ENCODE measurements around the gene CAMK2D.
A peak's percentile ranks its signal among the peaks of the same experiment; 100 is the strongest.

Gene CAMK2D

DNA sequence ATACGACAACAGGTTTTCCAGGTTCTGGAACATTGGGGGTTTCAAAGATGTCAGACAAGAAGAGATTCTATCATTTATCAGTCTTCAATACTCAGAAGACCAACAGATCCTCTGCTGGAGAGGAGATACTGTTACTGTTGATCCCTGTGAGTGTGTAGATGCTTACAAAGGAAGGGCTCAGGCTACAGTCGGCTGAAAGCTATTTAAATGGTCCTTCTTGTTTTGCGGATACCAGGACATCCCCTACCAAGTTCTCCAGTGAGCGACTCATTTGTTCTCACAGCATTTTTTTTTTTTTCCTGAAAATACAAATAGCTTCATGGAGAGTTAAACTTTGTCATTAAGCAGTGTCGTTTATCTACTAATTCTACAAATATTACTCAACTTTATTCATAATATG is 201.6 kb downstream of the CAMK2D start:
- DNase-seq, result no peak

DNA sequence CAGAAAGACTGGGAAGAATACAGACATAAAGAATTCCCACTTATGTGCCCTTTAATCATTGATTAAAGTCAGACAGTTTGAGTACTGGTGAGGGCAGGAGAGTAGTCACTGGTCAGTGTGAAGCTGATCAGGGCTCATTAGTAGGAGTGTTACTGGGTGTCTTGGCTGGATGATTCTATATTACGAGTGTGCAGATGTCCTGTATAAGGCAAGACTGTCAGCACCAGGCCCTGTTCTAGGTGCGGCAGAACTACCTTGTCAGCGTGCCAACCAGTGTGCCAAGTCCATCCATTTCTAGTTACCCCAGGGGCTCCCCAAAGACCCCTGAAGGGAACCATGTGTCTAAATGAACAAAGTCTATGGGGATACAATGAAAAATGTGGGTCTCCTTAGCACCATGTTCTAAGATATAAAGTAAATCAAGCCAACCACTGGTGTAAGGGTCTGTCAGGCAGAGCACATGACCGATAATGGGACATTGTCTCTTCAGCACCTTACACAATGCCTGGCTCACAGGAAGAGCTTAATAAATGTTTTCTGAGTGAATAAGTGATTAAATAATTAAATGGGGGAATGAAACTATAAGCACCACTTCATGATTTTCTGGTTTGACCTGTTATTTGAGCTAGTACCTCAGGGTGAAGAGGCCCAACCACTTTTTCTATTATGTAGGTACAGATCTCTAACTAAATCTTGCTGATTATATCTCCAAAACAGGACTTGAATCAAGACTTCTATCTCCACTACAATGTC is 205.0 kb downstream of the CAMK2D start:
- DNase-seq, result no peak

GRCh38 chr4:113555868-113556267 is 205.7 kb downstream of the CAMK2D start:
- no peak for DNase-seq

DNA sequence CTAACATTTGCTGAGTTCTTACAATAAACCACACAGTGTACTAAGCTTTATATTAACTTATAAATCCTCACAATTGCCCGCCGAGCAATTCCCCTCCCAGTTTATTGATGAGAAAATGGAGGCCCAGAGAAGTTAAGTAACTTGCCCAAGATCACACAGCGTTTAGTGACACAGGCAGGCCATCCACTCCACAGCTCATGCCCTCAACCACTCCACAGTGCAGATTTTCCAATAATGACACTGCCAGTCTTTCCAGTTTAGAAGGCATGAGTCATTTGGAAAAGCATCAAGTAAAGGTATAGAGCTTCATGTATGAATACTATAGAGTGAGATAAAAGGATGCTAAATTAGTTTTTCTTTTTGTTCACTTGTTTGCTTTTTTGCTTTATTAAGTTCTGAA is 208.5 kb downstream of the CAMK2D start:
- no peak for DNase-seq

DNA sequence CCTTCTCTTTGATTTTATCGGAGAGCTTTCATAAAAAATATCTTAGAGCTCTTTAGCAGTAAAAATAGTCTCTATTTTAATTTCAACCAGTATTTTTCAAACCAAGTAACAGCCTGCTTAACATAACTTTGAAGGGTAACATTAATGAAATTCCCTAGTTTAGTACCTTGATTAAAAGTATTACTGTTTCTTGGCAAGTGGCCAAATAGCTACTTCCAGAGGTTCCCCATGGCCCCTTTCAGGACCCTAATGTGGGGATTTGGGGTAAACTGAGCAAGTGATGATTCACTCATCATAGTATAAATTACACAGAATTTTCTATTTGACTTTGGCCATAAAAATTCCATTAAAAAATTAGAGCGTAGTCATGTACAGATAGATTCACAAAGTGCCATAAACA is 211.0 kb downstream of the CAMK2D start:
- DNase-seq, result no peak

GRCh38 chr4:113548303-113548702 is 213.2 kb downstream of the CAMK2D start:
- no peak for DNase-seq

DNA sequence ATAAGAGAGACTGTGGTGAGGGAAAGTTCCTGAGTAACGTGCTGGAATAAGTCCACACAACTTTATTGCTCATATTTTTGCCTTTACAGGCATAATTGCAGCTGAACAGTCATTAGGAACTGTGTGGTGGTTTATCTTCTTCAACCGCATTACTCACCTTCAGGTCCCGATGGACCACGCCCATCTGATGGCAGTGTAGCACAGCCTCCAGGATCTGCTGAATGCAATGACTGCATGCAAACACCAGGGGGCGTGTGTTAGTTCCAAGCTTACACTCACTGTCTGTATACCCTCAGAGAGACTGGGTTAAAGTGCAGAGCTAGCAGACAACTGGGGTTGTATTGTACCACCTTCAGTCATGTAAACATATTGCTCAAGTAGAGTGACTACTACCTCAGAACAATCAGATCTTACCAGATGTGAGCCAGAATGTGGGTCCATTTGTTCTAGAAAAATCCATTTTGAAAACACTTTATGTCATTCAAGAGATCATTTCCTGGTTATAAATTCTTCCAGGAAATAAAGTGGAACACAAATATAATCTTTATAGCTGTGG is 214.0 kb downstream of the CAMK2D start:
- DNase-seq, result peak; percentile 76 to 94

GRCh38 chr4:113541933-113542332 is 219.6 kb downstream of the CAMK2D start:
- DNase-seq, result no peak

- peak; percentile 26 to 55 for DNase-seq
Observed at GRCh38 chr4:113540859-113541258, 220.7 kb downstream of the CAMK2D start.

GRCh38 chr4:113539408-113539807 is 222.1 kb downstream of the CAMK2D start:
- DNase-seq, result no peak

GRCh38 chr4:113537628-113538027 is 223.9 kb downstream of the CAMK2D start:
- DNase-seq, result no peak

DNA sequence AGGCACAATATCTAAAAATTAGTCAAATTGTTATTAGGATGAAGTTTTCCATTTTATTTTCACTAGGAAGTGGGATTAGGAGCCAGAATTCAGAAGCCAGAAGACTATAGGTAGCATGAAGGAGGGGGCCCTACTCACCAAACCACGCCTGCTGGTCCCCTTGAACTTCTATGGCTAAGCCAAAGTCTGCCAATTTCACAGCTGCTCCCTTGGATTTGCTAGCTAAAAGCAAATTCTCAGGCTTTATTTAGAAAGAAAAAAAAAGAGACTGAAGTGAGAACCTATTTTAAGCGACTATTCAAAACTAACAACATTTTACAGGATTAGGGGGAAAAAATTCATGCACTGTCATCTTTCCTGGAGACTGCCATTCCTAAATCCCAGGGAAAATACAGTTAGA is 224.3 kb downstream of the CAMK2D start:
- no peak for DNase-seq

DNA sequence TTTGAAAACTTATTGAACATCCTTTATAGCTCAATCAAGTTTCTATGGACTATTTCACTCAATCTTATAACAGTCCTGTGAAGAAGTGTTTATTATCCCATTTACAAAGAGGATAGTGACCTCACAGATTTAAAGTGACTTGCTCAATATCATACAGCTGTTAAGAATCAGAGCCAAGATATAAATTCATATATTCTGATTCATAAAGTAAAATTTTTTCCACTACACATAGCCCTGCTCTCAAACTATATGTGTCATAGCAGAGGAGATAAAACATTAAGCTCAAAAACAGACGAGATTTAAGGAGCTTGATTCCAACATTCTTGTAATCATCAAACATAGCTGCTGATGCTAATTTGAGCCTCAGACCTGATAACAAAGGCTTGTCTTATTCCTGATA is 226.8 kb downstream of the CAMK2D start:
- no peak for DNase-seq

DNA sequence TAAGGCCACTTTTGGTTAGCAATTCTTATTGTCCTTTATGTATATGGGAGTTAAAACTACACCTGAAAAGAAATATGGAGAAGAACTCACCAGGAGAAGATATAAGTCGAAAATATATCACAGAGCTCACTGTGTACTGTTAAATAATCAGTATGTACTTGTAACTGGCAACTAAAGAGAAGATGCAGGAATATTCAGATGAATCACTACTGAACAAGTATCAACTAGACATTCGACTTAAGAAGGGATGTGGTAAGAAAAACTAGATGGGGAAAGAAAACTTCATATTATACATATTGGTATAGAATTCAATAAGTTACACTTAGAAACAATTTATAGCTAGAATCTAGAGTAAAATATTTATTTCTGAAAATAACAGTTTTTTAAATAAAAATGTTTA is 230.0 kb downstream of the CAMK2D start:
- DNase-seq, result no peak

DNA sequence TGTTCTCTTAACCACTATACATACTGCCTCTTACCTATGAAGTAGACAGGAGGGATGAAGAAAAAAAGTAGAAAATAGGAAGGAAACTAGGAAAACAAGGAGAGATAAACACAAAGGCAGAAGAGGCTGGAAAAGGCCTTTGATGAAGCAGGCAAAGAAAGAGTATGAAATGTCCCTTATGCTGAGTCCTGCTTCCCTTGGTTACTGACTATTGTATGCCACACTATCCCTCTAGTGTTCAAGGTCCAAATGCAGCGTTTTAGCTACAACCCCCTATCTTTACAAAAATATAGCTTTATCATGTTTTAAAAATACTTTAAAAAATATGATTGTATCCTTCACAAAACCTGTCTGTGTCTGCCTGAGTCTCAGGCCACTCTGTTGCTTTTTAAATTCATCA is 233.1 kb downstream of the CAMK2D start:
- no peak for DNase-seq

- no peak for DNase-seq
Observed at GRCh38 chr4:113525521-113525920, 236.0 kb downstream of the CAMK2D start.

GRCh38 chr4:113524505-113525186 is 236.9 kb downstream of the CAMK2D start:
- DNase-seq, result no peak

DNA sequence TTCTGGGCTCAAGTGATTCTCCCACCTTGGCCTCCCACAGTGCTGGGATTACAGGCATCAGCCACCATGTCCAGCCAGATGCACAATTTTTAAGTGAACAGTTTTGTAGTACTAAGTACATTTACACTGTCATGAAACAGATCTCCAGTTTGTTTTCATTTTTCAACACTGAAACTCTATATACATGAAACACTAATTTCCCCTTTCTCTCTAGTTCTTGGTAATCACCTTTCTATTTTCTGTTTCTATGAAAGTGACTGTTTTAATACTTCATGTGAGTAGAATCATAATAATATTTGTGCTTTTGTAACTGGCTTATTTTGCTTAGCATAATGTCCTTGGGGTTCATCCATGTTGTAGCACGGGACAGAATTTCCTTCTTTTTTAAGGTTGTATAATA is 237.4 kb downstream of the CAMK2D start:
- DNase-seq, result no peak

- DNase-seq, result no peak
Observed at GRCh38 chr4:113522433-113522832, 239.1 kb downstream of the CAMK2D start.

- DNase-seq, result no peak
Observed at GRCh38 chr4:113513382-113513781, 248.2 kb downstream of the CAMK2D start.

DNA sequence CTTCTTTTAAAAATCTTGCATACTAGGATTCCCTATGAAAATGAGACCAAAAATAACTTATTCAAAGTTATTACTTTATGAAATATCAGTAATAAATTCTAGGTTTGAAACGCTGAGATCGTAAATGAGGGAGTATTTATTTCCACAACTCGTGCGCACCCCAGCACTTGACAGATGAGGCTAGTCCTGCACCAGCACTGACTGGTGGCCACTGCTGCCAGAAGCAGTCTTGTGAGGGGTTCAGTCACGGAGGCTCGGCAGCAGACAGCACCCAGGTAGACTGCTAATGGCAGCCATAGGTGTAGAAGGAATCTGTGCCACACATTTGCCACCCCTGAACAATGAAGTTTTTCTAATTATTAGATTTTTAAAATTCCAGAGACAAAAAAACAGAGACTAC is 248.7 kb downstream of the CAMK2D start:
- DNase-seq, result no peak

DNA sequence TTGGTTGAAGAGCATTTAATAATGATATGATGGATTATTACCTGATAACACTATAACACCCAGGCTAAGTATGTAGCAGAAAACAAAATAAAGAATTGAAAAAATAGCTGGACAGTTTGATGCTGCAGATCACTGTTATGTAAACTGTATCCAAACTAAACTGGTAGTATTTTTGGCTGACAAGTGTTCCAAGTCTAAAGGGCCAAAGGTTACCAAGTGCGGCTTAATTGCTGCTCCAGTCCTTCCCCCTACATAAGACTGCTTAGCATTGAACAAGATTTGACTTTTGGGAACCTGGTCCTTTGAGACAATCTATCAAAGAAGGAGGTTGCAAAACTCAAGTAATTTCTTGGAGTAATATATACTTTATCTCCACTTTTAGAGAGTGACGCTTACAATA is 249.6 kb downstream of the CAMK2D start:
- no peak for DNase-seq

DNA sequence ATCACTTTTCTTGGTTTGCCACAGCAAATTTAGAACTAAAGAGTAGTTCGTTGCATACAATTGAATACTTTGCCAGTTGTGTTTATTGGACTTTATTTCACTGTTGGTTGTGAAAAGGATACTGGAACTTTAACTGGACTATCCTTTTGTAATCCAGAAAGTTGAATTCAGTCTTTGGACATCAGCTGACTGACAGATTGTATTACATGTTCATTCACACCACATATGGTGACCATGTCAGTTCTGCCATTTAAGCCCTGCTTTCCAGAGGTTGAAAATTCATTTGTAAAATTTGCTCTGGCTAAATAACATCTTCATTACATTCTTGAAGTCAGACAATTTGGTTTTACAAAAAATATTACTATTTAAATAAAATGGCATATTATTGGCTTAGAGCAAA is 251.7 kb downstream of the CAMK2D start:
- no peak for DNase-seq

GRCh38 chr4:113505044-113505443 is 256.5 kb downstream of the CAMK2D start:
- DNase-seq, result no peak

Measured in stimulated activated CD4-positive, alpha-beta T cell treated with anti-CD3 and anti-CD28 coated beads, Interleukin-4, amount 100 ng/mL, for 4 hours (primary cell).